ENCODE data around the gene MMP2.

The MMP2 gene

GRCh38 chr16:55503726-55504550 lies 24.9 kb downstream of the MMP2 start:
- TF ChIP-seq CTCF (IDR thresholded peaks at IDR 0.05; ENCODE audit: control insufficient read depth, extremely low read depth, insufficient read depth): no peak
- DNase-seq (ENCODE audit: low read depth): no peak
- H3K4me3 ChIP-seq (ENCODE audit: low read depth, low read length): no peak overlapping the region

GRCh38 chr16:55505333-55506015 lies 26.5 kb downstream of the MMP2 start:
- DNase-seq (ENCODE audit: low read depth): no peak
- no peak for TF ChIP-seq CTCF (IDR thresholded peaks at IDR 0.05; ENCODE audit: control insufficient read depth, extremely low read depth, insufficient read depth)

GRCh38 chr16:55506083-55506482 lies 27.1 kb downstream of the MMP2 start:
- no peak for TF ChIP-seq CTCF (IDR thresholded peaks at IDR 0.05; ENCODE audit: control insufficient read depth, extremely low read depth, insufficient read depth)
- DNase-seq (ENCODE audit: low read depth): no peak
- H3K4me3 ChIP-seq (ENCODE audit: low read depth, low read length): no peak overlapping the region

More at GRCh38 chr16:55505333-55506015, 26.5 kb downstream of the MMP2 start:
- H3K4me3 ChIP-seq (ENCODE audit: low read depth, low read length): no peak overlapping the region

GRCh38 chr16:55506708-55507107 lies 27.7 kb downstream of the MMP2 start:
- TF ChIP-seq CTCF (IDR thresholded peaks at IDR 0.05; ENCODE audit: control insufficient read depth, extremely low read depth, insufficient read depth): no peak
- DNase-seq (ENCODE audit: low read depth): no peak
- no peak overlapping the region for H3K4me3 ChIP-seq (ENCODE audit: low read depth, low read length)

- no peak for TF ChIP-seq CTCF (IDR thresholded peaks at IDR 0.05; ENCODE audit: control insufficient read depth, extremely low read depth, insufficient read depth)
- DNase-seq (ENCODE audit: low read depth): no peak
- peak overlapping the region; percentile 42 for H3K4me3 ChIP-seq (ENCODE audit: low read depth, low read length)
Observed at GRCh38 chr16:55508271-55508921, 29.4 kb downstream of the MMP2 start.

GRCh38 chr16:55508941-55509931 lies 30.2 kb downstream of the MMP2 start, which contains the start of gene LPCAT2:
Gene LPCAT2, plus strand, starts transcription at chr16:55509072. Its CDS starts 110 bp downstream, at chr16:55509182.
- peak within 1 kb of the TSS; percentile 42 for H3K4me3 ChIP-seq (ENCODE audit: low read depth, low read length)
- DNase-seq (ENCODE audit: low read depth): no peak
- TF ChIP-seq CTCF (IDR thresholded peaks at IDR 0.05; ENCODE audit: control insufficient read depth, extremely low read depth, insufficient read depth): no peak
